H1 (cell line): ENCODE data around the gene WDR45. TPM values are rescaled to one million over a fixed set of nuclear protein-coding genes. Genes with fewer than 3 reads are reported as not detected.

Experiments
- CTCF ChIA-PET: fragments of 300-600 bp; sonication (Branson Sonifier 250); formaldehyde crosslinking; loops from one replicate; lab custom pipeline; 2021; ENCODE audit not compliant: partially characterized antibody; lab: Charles Lee
- POLR2A ChIA-PET: fragments of 300-600 bp; sonication (Branson Sonifier 250); formaldehyde crosslinking; loops from one replicate; lab custom pipeline; 2021; ENCODE audit warnings: inconsistent platforms; ENCODE audit not compliant: partially characterized antibody; lab: Charles Lee
- DNase-seq, 2 experiments: peaks; one replicate each; pipeline versions ENCODE4 v3.0.0 to v3.0.0-alpha.2; 2010 to 2022; ENCODE audit warnings: low spot score in 2 of 2, low read depth in 1 of 2, mixed read lengths in 1 of 2
- FAIRE-seq: peaks from 2 replicates; lab custom pipeline; 2011; peaks lifted over from hg19 to GRCh38; lab: Jason Lieb, UNC
- H2AFZ ChIP-seq: 2 replicates; pipeline ENCODE4 v1.8.1; 2012; ENCODE audit warnings: low read length, inconsistent platforms
- H2AK5ac ChIP-seq: 2 replicates; pipeline ENCODE4 v1.6.1; 2013; ENCODE audit warnings: low read depth, low read length
- H2BK120ac ChIP-seq: replicated peaks from 2 replicates; pipeline ENCODE3; 2013; ENCODE audit warnings: low read depth, low read length, inconsistent platforms
- H2BK12ac ChIP-seq: 2 replicates; pipeline ENCODE4 v1.6.1; 2013; ENCODE audit warnings: low read depth, low read length
- H2BK15ac ChIP-seq: 2 replicates; pipeline ENCODE4 v1.6.1; 2013; ENCODE audit warnings: low read length
- H2BK20ac ChIP-seq: 2 replicates; pipeline ENCODE4 v1.6.1; 2013; ENCODE audit warnings: low read length
- H2BK5ac ChIP-seq: 2 replicates; pipeline ENCODE4 v1.6.1; 2013; ENCODE audit warnings: low read depth, low read length
- H3K14ac ChIP-seq: 2 replicates; pipeline ENCODE4 v1.6.1; 2013; ENCODE audit warnings: inconsistent platforms; ENCODE audit not compliant: insufficient read length
- H3K18ac ChIP-seq: 2 replicates; pipeline ENCODE4 v1.6.1; 2013; ENCODE audit warnings: low read length; ENCODE audit errors: extremely low read depth
- H3K23ac ChIP-seq: 2 replicates; pipeline ENCODE4 v1.6.1; 2013; ENCODE audit warnings: inconsistent platforms; ENCODE audit not compliant: insufficient read length
- H3K23me2 ChIP-seq: 2 replicates; pipeline ENCODE4 v1.6.1; 2013; ENCODE audit warnings: low read depth, low read length
- H3K27ac ChIP-seq: 2 replicates; pipeline ENCODE4 v1.6.1; 2011; ENCODE audit warnings: low read depth, low read length, inconsistent platforms
- H3K27me3 ChIP-seq, 4 experiments: replicated peaks in 1 of 4; 1 replicate in 1 of 4; 2 replicates in 3 of 4; pipeline versions ENCODE4 v1.6.1 to v1.8.1; 2011 to 2013; ENCODE audit warnings: low read length in 3 of 4, mild to moderate bottlenecking in 3 of 4, inconsistent platforms in 2 of 4, mixed read lengths in 2 of 4, moderate library complexity in 1 of 4; ENCODE audit not compliant: control insufficient read depth in 3 of 4, insufficient read depth in 3 of 4; ENCODE audit errors: extremely low read depth in 1 of 4
- H3K36me3 ChIP-seq, 4 experiments: 2 replicates each; pipeline versions ENCODE4 v1.6.1 to v1.8.1; 2011 to 2013; ENCODE audit warnings: mild to moderate bottlenecking in 4 of 4, low read length in 3 of 4, moderate library complexity in 2 of 4, control low read depth in 1 of 4, inconsistent platforms in 1 of 4; ENCODE audit not compliant: insufficient read depth in 4 of 4, control insufficient read depth in 2 of 4
- H3K4ac ChIP-seq: replicated peaks from 2 replicates; pipeline ENCODE3; 2013; ENCODE audit warnings: low read length, low read depth, mixed read lengths, inconsistent platforms; ENCODE audit not compliant: insufficient read length
- H3K4me1 ChIP-seq, 4 experiments: replicated peaks in 1 of 4; 1 replicate in 1 of 4; 2 replicates in 3 of 4; pipeline versions ENCODE4 v1.6.1 to v1.8.1; 2011 to 2013; ENCODE audit warnings: low read length in 3 of 4, inconsistent platforms in 2 of 4, mixed read lengths in 1 of 4; ENCODE audit not compliant: insufficient read depth in 4 of 4, control insufficient read depth in 3 of 4
- H3K4me2 ChIP-seq, 2 experiments: 2 replicates each; pipeline versions ENCODE4 v1.6.1 to v1.8.1; 2011 to 2013; ENCODE audit warnings: low read depth in 2 of 2, low read length in 2 of 2, control low read depth in 1 of 2, inconsistent platforms in 1 of 2, mild to moderate bottlenecking in 1 of 2; ENCODE audit not compliant: insufficient read depth in 1 of 2
- H3K4me3 ChIP-seq, 4 experiments: fragments of 200-600, 300-600 bp in 1 of 4; sonication (generic), shearing (Covaris generic), sonication (Bioruptor Twin) in 1 of 4; 2 replicates each; pipeline versions ENCODE4 v1.5.1 to v1.8.1; 2011 to 2016; ENCODE audit warnings: low read length in 4 of 4, low read depth in 3 of 4, control low read depth in 2 of 4, inconsistent platforms in 2 of 4, mild to moderate bottlenecking in 2 of 4, mixed read lengths in 1 of 4, moderate library complexity in 1 of 4; ENCODE audit not compliant: insufficient read depth in 2 of 4; ENCODE audit errors: extremely low read depth in 1 of 4
- H3K56ac ChIP-seq: replicated peaks from 2 replicates; pipeline ENCODE3; 2013; ENCODE audit warnings: low read depth, mild to moderate bottlenecking, mixed read lengths, low read length, inconsistent platforms; ENCODE audit not compliant: insufficient read length
- H3K79me1 ChIP-seq: 2 replicates; pipeline ENCODE4 v1.6.1; 2013; ENCODE audit warnings: low read depth, low read length, control low read depth
- H3K79me2 ChIP-seq, 2 experiments: 2 replicates each; pipeline versions ENCODE4 v1.6.1 to v1.8.1; 2012 to 2013; ENCODE audit warnings: low read length in 2 of 2, mild to moderate bottlenecking in 2 of 2, inconsistent platforms in 1 of 2; ENCODE audit not compliant: insufficient read depth in 2 of 2, control insufficient read depth in 1 of 2
- H3K9ac ChIP-seq, 4 experiments: replicated peaks in 1 of 4; 1 replicate in 1 of 4; 2 replicates in 3 of 4; pipeline versions ENCODE4 v1.6.1 to v1.8.1; 2011 to 2013; ENCODE audit warnings: low read depth in 3 of 4, low read length in 3 of 4, control low read depth in 2 of 4, mild to moderate bottlenecking in 2 of 4, moderate library complexity in 2 of 4, inconsistent platforms in 1 of 4; ENCODE audit errors: extremely low read depth in 1 of 4
- H3K9me3 ChIP-seq, 2 experiments: 2 replicates each; pipeline versions ENCODE4 v1.6.1 to v1.8.1; 2012 to 2013; ENCODE audit warnings: mild to moderate bottlenecking in 2 of 2, moderate library complexity in 2 of 2, control low read depth in 1 of 2, inconsistent platforms in 1 of 2, low read depth in 1 of 2, low read length in 1 of 2, mixed read lengths in 1 of 2; ENCODE audit not compliant: insufficient read depth in 2 of 2
- H4K20me1 ChIP-seq, 2 experiments: replicated peaks in 1 of 2; 2 replicates each; pipeline versions ENCODE3 to v1.8.1; 2011 to 2013; ENCODE audit warnings: inconsistent platforms in 2 of 2, low read length in 2 of 2, mild to moderate bottlenecking in 1 of 2; ENCODE audit not compliant: insufficient read depth in 2 of 2, control insufficient read depth in 1 of 2
- H4K5ac ChIP-seq: 2 replicates; pipeline ENCODE4 v1.6.1; 2013; ENCODE audit warnings: low read length, low read depth, mixed read lengths, inconsistent platforms; ENCODE audit not compliant: insufficient read length
- H4K8ac ChIP-seq: 2 replicates; pipeline ENCODE4 v1.8.0; 2013; ENCODE audit warnings: mild to moderate bottlenecking, moderate library complexity, low read length, inconsistent platforms; ENCODE audit not compliant: insufficient read depth; ENCODE audit errors: extremely low read depth
- H4K91ac ChIP-seq: replicated peaks from 2 replicates; pipeline ENCODE3; 2013; ENCODE audit warnings: low read length, mixed read lengths, inconsistent platforms; ENCODE audit not compliant: insufficient read length
- CHD2 ChIP-seq: IDR thresholded peaks from 2 replicates; pipeline ENCODE4 v1.6.1; 2012; ENCODE audit warnings: low read length, improper control_type of control experiment
- CREB1 ChIP-seq: IDR thresholded peaks from 2 replicates; pipeline ENCODE4 v1.6.1; 2012; ENCODE audit warnings: inconsistent platforms
- KDM4A ChIP-seq: IDR thresholded peaks from one replicate; pipeline ENCODE4 v1.7.1; 2012; ENCODE audit warnings: low read depth, mild to moderate bottlenecking, moderate library complexity, low read length, inconsistent platforms; ENCODE audit not compliant: severe bottlenecking
- MAFK ChIP-seq: IDR thresholded peaks from 2 replicates; pipeline ENCODE4 v1.6.1; 2012; ENCODE audit warnings: low read depth, mild to moderate bottlenecking, improper control_type of control experiment, low read length
- PHF8 ChIP-seq: fragments of 200-600 bp; sonication (generic); conservative IDR thresholded peaks from 2 replicates; pipeline ENCODE4 v1.7.1; 2012; ENCODE audit warnings: low read depth, mild to moderate bottlenecking, inconsistent platforms, low read length, moderate library complexity
- SIN3A ChIP-seq, 2 experiments: IDR thresholded peaks in 1 of 2; conservative IDR thresholded peaks in 1 of 2; 2 replicates each; pipeline ENCODE4 v1.6.1; 2011 to 2012; ENCODE audit warnings: low read length in 2 of 2, improper control_type of control experiment in 1 of 2, low read depth in 1 of 2, mild to moderate bottlenecking in 1 of 2
- SP1 ChIP-seq: IDR thresholded peaks from 2 replicates; pipeline ENCODE4 v1.6.1; 2011; ENCODE audit warnings: low read depth, low read length
- TAF1 ChIP-seq: IDR thresholded peaks from 2 replicates; pipeline ENCODE4 v1.6.1; 2011; ENCODE audit warnings: mild to moderate bottlenecking, low read depth, low read length
- TBP ChIP-seq: IDR thresholded peaks from 2 replicates; pipeline ENCODE4 v1.6.1; 2011; ENCODE audit warnings: low read depth, low read length, improper control_type of control experiment
- ZNF274 ChIP-seq: IDR thresholded peaks from 2 replicates; pipeline ENCODE4 v1.7.0; 2012; ENCODE audit warnings: low read length, borderline replicate concordance; ENCODE audit errors: extremely low read depth
- WGBS, 2 experiments: shearing (Covaris generic) in 1 of 2; methylation state at CpG; one replicate each; pipeline versions ENCODE4 v1.1.6 to v1.1.7; 2013 to 2015; ENCODE audit warnings: low lambda C conversion rate in 2 of 2, mixed read lengths in 2 of 2, inconsistent platforms in 1 of 2, low coverage in 1 of 2, missing lambda C conversion rate in 1 of 2; ENCODE audit not compliant: insufficient replicate concordance in 2 of 2, insufficient coverage in 1 of 2, insufficient read length in 1 of 2; ENCODE audit errors: extremely low coverage in 1 of 2, missing lambda C conversion rate in 1 of 2; 5-methylcytosine and 5-hydroxymethylcytosine counted together
- polyA plus RNA-seq, 7 experiments: library from polyadenylated mRNA; depleted of rRNA in 3 of 7; stranded (reverse) in 5 of 7; unstranded in 2 of 7; fragments of >200 nt in 5 of 7; fragments of 200-250 nt in 2 of 7; gene quantifications; 1 replicate in 5 of 7; 2 replicates in 1 of 7; 4 replicates in 1 of 7; pipeline versions ENCODE4 v1.2.1 to v1.2.3, GENCODE V29; 2011 to 2013; ENCODE audit warnings: missing spikeins in 2 of 7, mixed read lengths in 2 of 7
- total RNA-seq: library from RNA; stranded (reverse); fragmentation: NEBNext Ultra II Directional; extraction: Animal tissue kit (Norgen Biotek cat#: 25700); gene quantifications from 2 replicates; pipeline ENCODE4 v1.2.1, GENCODE V29; 2021

Gene WDR45
- total and polyA plus RNA-seq, 2 of the 8 experiments (the other 6 are each of a cell fraction or from before 2014, with no cell fraction given): 27.9 to 49.7 TPM

- Histone ChIP-seq H3K27ac (no peak overlapping the region; the same call in 1 of the 2 replicates), H2AK5ac (no peak overlapping the region), H3K18ac (peak overlapping the region; percentile 87; the same call in 1 of the 2 replicates), H4K91ac (peak overlapping the region; percentile 89), H3K9me3 (no peaks in the 10 kb centered on the region), H4K8ac (no peak overlapping the region; the same call in none of the 2 replicates), H3K14ac (no peak overlapping the region), H2BK120ac (no peak overlapping the region), H4K20me1 (no peaks in the 10 kb centered on the region), H3K79me1 (no peaks in the 10 kb centered on the region), H3K23me2 (peaks cover 2% of the 10 kb centered on the region; the same call in 1 of the 2 replicates), H4K5ac (peak overlapping the region; percentile 60), H2BK5ac (no peak overlapping the region), H3K4me3 (peak overlapping the region; percentile 68 to 94 (median 84)), H3K36me3 (no peaks in the 10 kb centered on the region), H3K4me2 (peak overlapping the region; percentile 74 to 77), H3K4ac (no peak overlapping the region), H2AFZ (peak overlapping the region; percentile 74), H2BK15ac (no peak overlapping the region), H3K9ac (peak overlapping the region in 3 of 4 experiments; percentile 25 to 76 (median 35); a peak in 6 of 7 replicates), H2BK12ac (no peak overlapping the region), H3K4me1 (no peaks in the 10 kb centered on the region; a peak in 1 of 7 replicates), H3K56ac (no peak overlapping the region), H3K79me2 (peaks cover 0 to 3% of the 10 kb centered on the region in 2 experiments; a peak in 1 of 4 replicates), H3K23ac (no peak overlapping the region), H2BK20ac (no peak overlapping the region), H3K27me3 (no peaks in the 10 kb centered on the region)
- ChIA-PET CTCF (no interaction called here), POLR2A (interaction anchor here (1.0 kb wide), 1 partner anchor 22 kb away, joined by 3 read pairs; no protein-coding TSS in a partner anchor)
- WGBS, 2 experiments: 3% methylated on average over 29 of the region's 74 CpGs; no CpG with 5 or more reads in 1 of the 2 experiments
- FAIRE-seq: no peak
- peak; percentile 78 to 86 for DNase-seq
- TF ChIP-seq CHD2 (peak; percentile 61), TBP (peak; percentile 50; the same call in 1 of the 2 replicates), CREB1 (0 out of 2 replicates have a peak, but pooled peaks have one; percentile 7), TAF1 (peak; percentile 50; the same call in 1 of the 2 replicates), SIN3A (conservative IDR thresholded peaks at IDR 0.05 in 1 of 2, IDR thresholded peaks at IDR 0.05 in 1 of 2; ENCODE audit: low read depth in 1 of 2, low read length in 2 of 2) (no peak), KDM4A (peak; percentile 71), SP1 (peak; percentile 92), PHF8 (peak; percentile 51; the same call in 1 of the 2 replicates), ZNF274 (no peak), MAFK (no peak)
These were observed 21.3 kb upstream of the WDR45 start for GRCh38 chrX:49100704-49101628.
